ENCODE results near the gene EXOC4. TPM values are rescaled to one million over a fixed set of nuclear protein-coding genes. Genes with fewer than 3 reads are reported as not detected.
A peak's percentile ranks its signal among the peaks of the same experiment; 100 is the strongest.

Gene EXOC4
- total RNA-seq, 2 donors from 2014 or later: 52.4 to 74.0 TPM

GRCh38 chr7:133824132-133824531 lies 571.3 kb downstream of the EXOC4 start:
- Mint-ChIP-seq H3K9me3 (no peaks in the 10 kb centered on the region), H3K27ac (no peak overlapping the region), H3K36me3 (peaks cover 0 to 7% of the 10 kb centered on the region in 2 donors)
- DNase-seq (ENCODE audit: low spot score in 2 of 2) (no peak), ATAC-seq (no peak)

- peaks cover 3 to 9% of the 10 kb centered on the region in 2 donors for H3K9me3 Mint-ChIP-seq
- ATAC-seq (peak in 1 of 2 donors; percentile 76), DNase-seq (ENCODE audit: low spot score in 2 of 2) (no peak)
- no peak overlapping the region for H3K27ac Mint-ChIP-seq
- H3K36me3 Mint-ChIP-seq: peaks cover 11 to 21% of the 10 kb centered on the region in 2 donors
Observed at GRCh38 chr7:133827707-133828623, 575.1 kb downstream of the EXOC4 start.

DNA sequence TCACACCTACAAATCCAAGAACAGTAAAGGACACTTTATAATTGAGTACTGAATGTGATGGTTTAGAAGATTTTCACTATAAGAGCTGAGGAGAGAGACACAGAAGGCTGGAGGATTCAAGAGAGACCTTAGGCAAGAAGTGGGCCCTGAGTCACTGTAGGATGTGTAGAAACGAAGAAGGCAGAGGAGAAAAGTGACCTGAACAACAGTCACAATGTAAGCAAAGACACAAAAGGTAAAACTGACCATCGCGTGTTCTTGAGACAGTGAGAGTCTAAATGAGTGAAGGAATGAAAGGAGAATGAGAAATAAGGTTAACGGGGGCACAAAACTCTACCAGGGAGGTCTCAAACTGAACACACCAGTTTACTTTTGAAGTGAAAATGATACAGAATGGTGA lies 576.0 kb downstream of the EXOC4 start:
- Mint-ChIP-seq H3K27ac (no peak overlapping the region), H3K9me3 (peaks cover 3 to 9% of the 10 kb centered on the region in 2 donors), H3K36me3 (peaks cover 11 to 21% of the 10 kb centered on the region in 2 donors)
- DNase-seq (ENCODE audit: low spot score in 2 of 2) (no peak), ATAC-seq (no peak)

DNA sequence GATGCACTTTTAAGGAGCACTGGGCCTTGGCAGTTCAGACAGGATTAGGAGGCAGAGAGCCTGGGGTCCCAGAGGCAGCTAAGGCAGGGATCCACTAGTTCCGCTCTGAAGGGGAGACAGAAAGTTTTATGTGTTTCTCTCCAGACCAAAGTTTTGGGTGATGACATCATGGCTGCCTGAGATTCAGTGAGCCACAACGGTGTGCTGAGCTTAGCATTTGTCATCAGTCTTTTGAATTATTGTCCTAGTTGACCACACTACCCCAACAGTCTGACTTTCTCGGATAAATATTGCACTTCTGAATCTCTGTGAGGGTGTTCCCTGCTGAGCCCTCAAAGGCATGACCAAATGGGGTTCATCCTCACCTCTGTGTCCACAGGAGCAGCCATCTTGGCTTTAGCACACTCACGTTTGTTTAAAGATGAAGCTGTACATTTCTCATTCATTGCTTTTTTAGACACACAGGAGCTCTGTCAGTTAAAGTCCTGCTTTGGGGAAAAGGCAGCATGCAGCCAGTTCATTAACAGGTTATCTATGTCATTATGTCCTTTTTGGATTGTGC lies 576.5 kb downstream of the EXOC4 start:
- ATAC-seq: no peak
- Mint-ChIP-seq H3K9me3 (peaks cover 3 to 9% of the 10 kb centered on the region in 2 donors), H3K27ac (no peak overlapping the region), H3K36me3 (peaks cover 11 to 19% of the 10 kb centered on the region in 2 donors)
- no peak for DNase-seq (ENCODE audit: low spot score in 2 of 2)

DNA sequence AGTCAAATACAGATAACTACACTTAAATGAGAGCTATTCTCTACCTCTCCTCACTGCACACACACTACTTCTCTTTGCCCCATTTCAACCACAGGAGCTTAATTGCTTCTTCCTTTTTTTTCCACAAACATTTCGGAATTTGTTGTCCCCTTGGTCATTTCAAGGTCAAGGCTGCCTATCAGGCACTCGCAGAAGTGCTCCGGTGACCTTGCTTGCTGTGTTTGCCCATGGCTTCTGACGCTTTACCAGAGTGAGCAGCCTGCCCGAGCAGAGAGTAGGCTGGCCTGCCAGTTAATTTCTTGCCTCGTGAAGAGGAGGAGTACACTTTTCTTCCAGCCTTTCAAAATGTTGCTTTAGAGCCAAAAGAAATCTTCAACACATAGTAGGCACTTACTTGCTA lies 577.2 kb downstream of the EXOC4 start:
- ATAC-seq (no peak), DNase-seq (ENCODE audit: low spot score in 2 of 2) (no peak)
- H3K9me3 Mint-ChIP-seq: peaks cover 3 to 9% of the 10 kb centered on the region in 2 donors
- peaks cover 11 to 14% of the 10 kb centered on the region in 2 donors for H3K36me3 Mint-ChIP-seq
- no peak overlapping the region for H3K27ac Mint-ChIP-seq

DNA sequence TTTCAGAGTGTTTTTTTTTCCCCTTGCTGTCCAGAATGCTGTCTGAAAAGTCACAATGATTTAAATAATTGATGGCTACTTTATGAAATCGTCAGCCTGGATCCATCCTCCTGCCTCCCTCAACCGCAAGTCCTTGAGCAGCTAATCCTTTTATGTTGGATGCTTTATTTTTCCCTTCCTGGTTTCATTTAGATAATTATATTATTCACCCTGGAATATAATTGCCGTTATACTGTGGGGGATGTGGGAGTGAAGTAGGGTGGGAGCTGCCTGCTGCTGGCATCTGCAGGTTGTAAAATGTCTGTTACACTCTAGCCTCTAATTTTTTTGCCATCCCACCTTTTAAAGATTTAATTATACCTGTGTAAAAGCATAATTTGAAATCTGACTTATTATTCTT lies 583.8 kb downstream of the EXOC4 start:
- peaks cover 5 to 14% of the 10 kb centered on the region in 2 donors for H3K36me3 Mint-ChIP-seq
- no peak for DNase-seq (ENCODE audit: low spot score in 2 of 2)
- H3K27ac Mint-ChIP-seq: peak overlapping the region in 1 of 2 donors; percentile 9
- H3K9me3 Mint-ChIP-seq: peaks cover 3 to 9% of the 10 kb centered on the region in 2 donors
- no peak for ATAC-seq

- DNase-seq (ENCODE audit: low spot score in 2 of 2) (no peak), ATAC-seq (no peak)
- Mint-ChIP-seq H3K9me3 (peaks cover 3 to 6% of the 10 kb centered on the region in 2 donors), H3K36me3 (peaks cover 0 to 8% of the 10 kb centered on the region in 2 donors), H3K27ac (no peak overlapping the region)
Observed at GRCh38 chr7:133837224-133837623, 584.3 kb downstream of the EXOC4 start.

DNA sequence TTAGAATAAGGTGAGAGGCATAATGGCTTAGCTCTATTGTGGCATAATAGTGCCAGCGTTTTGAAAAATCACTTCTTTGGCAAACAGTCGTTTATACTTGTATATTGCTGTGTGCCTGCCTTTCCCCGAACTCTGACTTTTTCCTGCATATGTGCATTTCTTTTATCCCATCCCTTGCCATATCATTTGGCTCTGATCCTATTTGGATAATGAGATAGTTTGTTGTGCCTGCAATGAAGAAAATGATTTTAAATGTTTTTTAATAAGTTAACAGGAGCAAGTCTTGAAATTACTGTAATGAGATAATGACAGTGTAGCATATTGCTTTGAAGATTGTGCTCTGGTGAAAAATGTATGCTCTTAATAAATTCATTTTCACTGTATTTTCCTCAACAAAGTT lies 586.2 kb downstream of the EXOC4 start:
- peaks cover 0 to 4% of the 10 kb centered on the region in 2 donors for H3K36me3 Mint-ChIP-seq
- peaks cover 0 to 3% of the 10 kb centered on the region in 2 donors for H3K9me3 Mint-ChIP-seq
- H3K27ac Mint-ChIP-seq: no peak overlapping the region
- no peak for ATAC-seq
- no peak for DNase-seq (ENCODE audit: low spot score in 2 of 2)

DNA sequence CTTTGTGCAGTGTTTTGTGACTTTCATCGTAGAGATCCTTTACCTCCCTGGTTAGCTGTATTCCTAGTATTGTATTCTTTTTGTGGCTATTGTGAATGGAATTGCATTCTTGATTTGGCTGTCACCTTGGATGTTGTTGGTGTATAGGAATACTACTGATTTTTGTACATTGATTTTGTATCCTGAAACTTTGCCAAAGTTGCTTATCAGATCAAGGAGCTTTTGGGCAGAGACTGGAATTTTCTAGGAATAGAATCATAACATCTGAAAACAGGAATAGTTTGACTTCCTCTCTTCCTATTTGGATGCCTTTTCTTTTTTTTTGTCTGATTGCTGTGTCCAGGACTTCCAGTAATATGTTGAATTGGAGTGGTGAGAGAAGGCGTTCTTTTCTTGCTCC lies 590.5 kb downstream of the EXOC4 start:
- Mint-ChIP-seq H3K27ac (no peak overlapping the region), H3K36me3 (peaks cover 0 to 4% of the 10 kb centered on the region in 2 donors), H3K9me3 (peaks cover 0 to 3% of the 10 kb centered on the region in 2 donors)
- no peak for ATAC-seq
- DNase-seq (ENCODE audit: low spot score in 2 of 2): no peak

- no peak for DNase-seq (ENCODE audit: low spot score in 2 of 2)
- peaks cover 0 to 3% of the 10 kb centered on the region in 2 donors for H3K9me3 Mint-ChIP-seq
- no peak overlapping the region for H3K27ac Mint-ChIP-seq
- H3K36me3 Mint-ChIP-seq: peaks cover 0 to 3% of the 10 kb centered on the region in 2 donors
- no peak for ATAC-seq
Observed at GRCh38 chr7:133845005-133845404, 592.1 kb downstream of the EXOC4 start.

- Mint-ChIP-seq H3K9me3 (no peaks in the 10 kb centered on the region), H3K36me3 (no peaks in the 10 kb centered on the region), H3K27ac (no peak overlapping the region)
- DNase-seq (ENCODE audit: low spot score in 2 of 2) (no peak), ATAC-seq (no peak)
Observed at GRCh38 chr7:133846203-133846945, 593.5 kb downstream of the EXOC4 start.

DNA sequence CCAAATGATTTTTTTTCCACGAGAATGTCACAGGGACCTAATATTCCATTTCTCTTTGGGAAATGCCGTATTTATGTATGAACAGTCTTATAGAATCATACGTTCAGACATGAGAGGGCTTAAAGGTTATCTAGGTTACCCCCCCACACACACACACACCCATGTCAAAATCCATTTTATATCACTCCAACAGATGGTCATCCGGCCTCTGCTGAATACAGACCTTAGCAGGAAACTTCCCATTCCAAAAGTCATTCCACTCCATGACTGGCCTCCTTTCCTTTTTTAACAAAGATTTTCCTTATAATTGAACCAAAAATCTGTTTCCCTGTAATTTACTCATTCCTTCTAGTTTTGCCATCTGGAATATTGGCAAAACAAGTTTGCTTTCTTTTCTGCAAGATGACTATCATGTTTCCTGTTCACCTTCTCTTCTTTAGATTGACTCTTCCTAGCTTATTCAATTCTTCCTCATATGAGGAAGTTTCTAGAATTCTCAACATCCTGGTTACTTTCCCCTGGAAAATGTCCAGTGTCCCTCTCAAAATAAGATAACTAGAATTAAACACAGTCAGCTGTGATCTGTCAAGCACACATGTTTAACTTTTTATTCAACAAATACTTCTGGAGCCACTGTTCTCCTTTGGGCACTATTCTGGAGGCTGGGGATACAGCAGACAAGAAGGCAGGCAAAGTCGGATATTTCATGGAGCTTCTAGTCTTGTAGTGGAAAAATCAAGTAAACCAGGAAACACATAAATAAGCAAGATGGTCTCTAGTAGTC lies 597.8 kb downstream of the EXOC4 start:
- H3K27ac Mint-ChIP-seq: no peak overlapping the region

GRCh38 chr7:133851411-133851810 lies 598.5 kb downstream of the EXOC4 start:
- Mint-ChIP-seq H3K27ac (no peak overlapping the region), H3K36me3 (no peaks in the 10 kb centered on the region), H3K9me3 (no peaks in the 10 kb centered on the region)
- no peak for ATAC-seq
- DNase-seq (ENCODE audit: low spot score in 2 of 2): no peak

More for the DNA sequence above, 597.8 kb downstream of the EXOC4 start:
- ATAC-seq (no peak), DNase-seq (ENCODE audit: low spot score in 2 of 2) (no peak)
- Mint-ChIP-seq H3K9me3 (no peaks in the 10 kb centered on the region), H3K36me3 (no peaks in the 10 kb centered on the region)

- Mint-ChIP-seq H3K9me3 (no peaks in the 10 kb centered on the region), H3K27ac (no peak overlapping the region), H3K36me3 (peaks cover 0 to under 1% of the 10 kb centered on the region in 2 donors)
- DNase-seq (ENCODE audit: low spot score in 2 of 2) (peak in 1 of 2 donors; percentile 6), ATAC-seq (peak; percentile 36 to 58)
Observed at GRCh38 chr7:133853706-133854276, 600.9 kb downstream of the EXOC4 start.

- DNase-seq (ENCODE audit: low spot score in 2 of 2): no peak
- no peaks in the 10 kb centered on the region for H3K9me3 Mint-ChIP-seq
- ATAC-seq: no peak
- peaks cover 5 to 7% of the 10 kb centered on the region in 2 donors for H3K36me3 Mint-ChIP-seq
- H3K27ac Mint-ChIP-seq: no peak overlapping the region
Observed at GRCh38 chr7:133854739-133855138, 601.9 kb downstream of the EXOC4 start.

Data from activated naive CD4-positive, alpha-beta T cell treated with anti-CD3 and anti-CD28 coated beads, Interleukin-2, amount 50 U/mL, for 72 hours (primary cell).